SW 1271 (cell line): Measurements from ENCODE around the gene KRTAP8-1.

Experiments used
- DNase-seq, 2 experiments: peaks; one replicate each; lab custom pipeline; 2025; lab: John Stamatoyannopoulos, UW

The KRTAP8-1 gene, protein sequence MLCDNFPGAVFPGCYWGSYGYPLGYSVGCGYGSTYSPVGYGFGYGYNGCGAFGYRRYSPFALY

DNA sequence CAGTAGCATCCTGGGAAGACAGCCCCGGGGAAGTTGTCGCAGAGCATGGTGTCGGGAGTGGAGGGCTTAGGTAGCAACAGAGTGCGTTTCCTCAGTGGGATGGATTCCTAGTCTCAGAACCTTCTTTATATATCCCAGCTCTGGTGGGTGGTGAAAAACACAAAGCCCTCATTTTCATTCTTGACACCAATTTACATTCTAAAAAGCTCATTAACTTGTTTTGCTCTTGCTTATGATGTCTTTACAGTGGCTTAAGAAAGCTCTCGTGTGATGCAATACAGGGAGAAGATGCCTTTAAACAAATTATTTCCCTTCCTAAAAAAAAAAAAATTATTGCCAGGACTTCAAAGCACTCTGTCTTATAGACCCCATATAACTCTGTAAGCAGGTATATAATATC is at the start of gene KRTAP8-1:
Gene KRTAP8-1 (minus strand): TSS at position 101 of the 400 bp plus-strand sequence. CDS start 54 bp downstream, at position 47.
- no peak for DNase-seq

GRCh38 chr21:30847627-30848500 is 34.8 kb upstream of the KRTAP8-1 start:
- DNase-seq: no peak

- no peak for DNase-seq
These were observed 29.9 kb upstream of the KRTAP8-1 start for GRCh38 chr21:30842990-30843389.

DNA sequence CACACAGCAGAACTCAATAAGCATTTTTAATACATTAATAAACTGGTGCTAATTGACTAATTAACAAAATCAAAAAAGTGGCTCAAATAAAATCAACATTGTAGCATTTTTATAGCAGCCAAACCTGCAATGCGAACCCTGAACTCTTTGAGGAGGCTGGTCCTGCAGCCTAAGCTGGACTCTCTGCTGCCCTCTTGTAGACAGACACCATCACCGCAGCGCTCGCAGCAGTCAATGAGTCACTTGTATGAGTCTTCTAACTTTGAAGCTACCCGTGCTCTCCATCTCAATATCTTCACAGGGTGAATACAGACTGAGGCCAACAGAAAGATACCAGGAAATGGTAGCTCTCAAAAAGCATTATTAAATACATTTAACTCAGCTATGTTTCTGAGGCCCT is 26.2 kb upstream of the KRTAP8-1 start:
- DNase-seq: peak in 1 of 2 experiments; percentile 15

DNA sequence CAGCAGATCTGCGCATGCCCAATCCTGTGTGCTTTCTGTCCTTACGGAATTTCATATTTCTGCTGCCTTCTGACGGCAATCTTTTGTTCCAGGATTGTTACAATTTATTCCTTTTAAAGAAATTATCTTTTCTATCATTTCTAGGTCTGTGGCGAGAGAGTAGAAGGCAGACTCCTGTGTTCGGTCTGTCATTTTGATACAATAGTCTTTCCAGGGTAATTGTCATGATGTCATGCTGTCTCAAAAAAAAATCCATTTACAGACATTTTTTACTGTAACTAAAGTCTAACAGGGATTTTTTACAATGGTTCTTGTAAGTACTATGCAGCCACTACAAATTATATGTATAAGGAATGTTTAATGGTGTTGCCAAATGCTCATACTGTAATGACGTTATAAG is 25.5 kb upstream of the KRTAP8-1 start:
- DNase-seq: no peak

- peak in 1 of 2 experiments; percentile 1 for DNase-seq
These were observed 18.2 kb upstream of the KRTAP8-1 start for GRCh38 chr21:30831194-30831765.

DNA sequence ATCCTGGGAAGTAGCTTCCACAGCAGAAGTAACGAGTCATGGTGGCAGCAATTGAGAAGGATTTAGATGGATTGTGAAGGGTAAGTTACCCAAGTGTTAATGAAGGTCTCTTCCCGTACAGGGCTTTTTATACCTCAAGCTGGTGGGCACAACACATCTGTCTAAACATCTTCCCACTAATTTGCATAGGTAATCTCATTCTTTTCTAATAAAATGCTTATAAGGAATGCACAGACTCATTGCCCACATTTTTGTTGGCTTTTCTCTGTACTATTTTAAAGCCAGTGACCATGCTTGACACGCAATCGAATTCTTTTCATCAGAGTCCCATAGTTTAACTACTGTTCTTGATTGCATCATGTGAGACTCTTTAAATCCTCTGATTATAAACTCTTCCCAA is 16.6 kb upstream of the KRTAP8-1 start, which contains the start of gene KRTAP7-1:
Gene KRTAP7-1 (minus strand): TSS at position 101 of the 400 bp plus-strand sequence. CDS start 61 bp downstream, at position 40.
- DNase-seq: no peak

- DNase-seq: no peak
These were observed 6.0 kb upstream of the KRTAP8-1 start for GRCh38 chr21:30818837-30819610.

GRCh38 chr21:30800605-30801004 is 12.5 kb downstream of the KRTAP8-1 start:
- DNase-seq: no peak

GRCh38 chr21:30793581-30794314 is 19.3 kb downstream of the KRTAP8-1 start:
- DNase-seq: no peak

DNA sequence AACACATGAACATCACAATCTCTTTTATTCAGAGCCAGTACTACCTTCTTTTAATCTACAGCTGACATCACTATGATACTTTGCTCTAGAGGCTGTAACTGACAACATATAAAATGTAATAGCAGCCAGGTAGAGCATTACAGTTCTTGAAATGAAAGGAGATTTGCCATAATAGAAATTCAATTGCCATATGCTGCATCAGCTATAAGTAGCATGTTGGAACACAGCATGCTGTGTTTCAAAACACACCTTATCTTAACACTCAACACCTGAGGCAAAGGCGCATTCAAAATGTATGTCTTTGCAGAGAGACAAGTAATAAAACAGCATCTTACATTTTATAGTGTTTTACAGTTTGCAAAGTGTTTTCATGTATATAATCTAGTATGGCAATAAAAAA is 33.8 kb downstream of the KRTAP8-1 start:
- no peak for DNase-seq

DNA sequence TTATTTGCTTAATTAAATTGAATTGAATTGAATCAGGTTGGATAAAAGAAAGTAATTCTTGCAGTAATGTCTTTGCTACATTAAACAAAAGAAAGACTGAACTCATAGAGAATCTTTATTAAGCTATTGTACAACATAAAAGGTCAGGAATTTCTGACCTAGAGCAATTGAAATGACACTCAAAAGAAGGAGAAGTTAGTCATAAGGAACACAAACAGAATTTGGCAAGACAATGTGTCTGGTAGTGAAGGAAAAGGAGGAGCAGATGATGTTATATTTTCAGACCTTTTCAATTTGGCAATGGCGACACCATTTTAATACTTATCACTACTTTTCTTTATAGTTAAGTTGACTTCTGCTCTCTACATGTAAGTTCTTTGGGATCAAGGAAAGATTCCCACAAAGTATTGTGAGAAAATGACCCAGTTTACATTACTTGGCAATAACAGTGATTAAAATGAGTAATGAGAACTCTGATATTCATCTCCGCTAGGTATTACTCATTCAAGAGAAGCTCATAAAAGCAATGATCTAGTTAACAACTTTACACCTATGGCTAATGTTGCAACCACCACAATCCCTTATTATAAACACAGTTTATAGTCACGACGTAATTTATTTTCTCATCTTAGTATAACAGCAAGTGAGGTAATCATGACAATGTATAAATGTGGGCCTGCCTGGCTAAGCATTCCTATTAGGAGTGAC is 43.2 kb downstream of the KRTAP8-1 start:
- DNase-seq: no peak
